Measurements from ENCODE around the gene SPATA17.

- TF ChIP-seq CTCF (IDR thresholded peaks at IDR 0.05) (no peak), POLR2A (IDR thresholded peaks at IDR 0.05) (no peak)
Measured at GRCh38 chr1:217892750-217893149, 261.6 kb downstream of the SPATA17 start.

Measured in uterus (tissue), 2 donors.